D721Med (cell line): ENCODE measurements around the gene AP3B1.

Source experiments
- DNase-seq: peaks from one replicate; pipeline ENCODE4 v3.0.0; 2011; ENCODE audit warnings: low spot score; ENCODE audit not compliant: insufficient read length
- FAIRE-seq: peaks from 2 replicates; lab custom pipeline; 2011; peaks lifted over from hg19 to GRCh38; lab: Jason Lieb, UNC
- CTCF ChIP-seq: IDR thresholded peaks from 2 replicates; pipeline ENCODE4 v1.5.1; 2012; ENCODE audit warnings: mild to moderate bottlenecking, control low read depth; ENCODE audit not compliant: insufficient read depth; ENCODE audit errors: missing control alignments

The AP3B1 gene

GRCh38 chr5:77957931-77958521, 336.5 kb downstream of the AP3B1 start:
- FAIRE-seq (no peak), DNase-seq (no peak)
- no peak for TF ChIP-seq CTCF

- FAIRE-seq (no peak), DNase-seq (no peak)
- TF ChIP-seq CTCF = no peak
Observed at GRCh38 chr5:77957516-77957915, 337.0 kb downstream of the AP3B1 start.

- FAIRE-seq = no peak
- DNase-seq = no peak
- no peak for TF ChIP-seq CTCF
Observed at GRCh38 chr5:77957081-77957480, 337.4 kb downstream of the AP3B1 start.

GRCh38 chr5:77955577-77955976, 338.9 kb downstream of the AP3B1 start:
- no peak for DNase-seq
- no peak for TF ChIP-seq CTCF
- FAIRE-seq = no peak

GRCh38 chr5:77953374-77953773, 341.1 kb downstream of the AP3B1 start:
- FAIRE-seq = no peak
- DNase-seq = no peak
- no peak for TF ChIP-seq CTCF

- no peak for DNase-seq
- FAIRE-seq = no peak
- no peak for TF ChIP-seq CTCF
Observed at GRCh38 chr5:77952636-77953212, 341.8 kb downstream of the AP3B1 start.
